ENCODE measurements around the gene SIMC1. TPM values are rescaled to one million over a fixed set of nuclear protein-coding genes. Genes with fewer than 3 reads are reported as not detected.

The SIMC1 gene
- total RNA-seq, 1 experiment from 2014 or later, result 6.5 TPM

- no peaks in the 10 kb centered on the region for H3K27me3 ChIP-seq (ENCODE audit: insufficient read depth, low read depth)
- H3F3A ChIP-seq (ENCODE audit: insufficient read depth, low read depth), result no peaks in the 10 kb centered on the region; the same call in 1 of the 2 replicates
- no peak overlapping the region for H3K4me3 ChIP-seq
- peaks cover 10% of the 10 kb centered on the region; the same call in 1 of the 2 replicates for H3K36me3 ChIP-seq (ENCODE audit: low read depth)
- CTCF ChIA-PET, result no interaction called here
- no peaks in the 10 kb centered on the region for H3K4me1 ChIP-seq (replicated peaks; ENCODE audit: insufficient read depth)
- no peak for DNase-seq
- no peak for TF ChIP-seq CTCF (conservative IDR thresholded peaks at IDR 0.05)
- no peak for TF ChIP-seq EZH2 (IDR thresholded peaks at IDR 0.05; ENCODE audit: low read depth)
- H3K9me3 ChIP-seq (ENCODE audit: insufficient read depth, low read depth), result no peaks in the 10 kb centered on the region
- BruUV-seq (replicated peaks), result no TSS peak
- peaks cover 19% of the 10 kb centered on the region for H4K20me1 ChIP-seq (ENCODE audit: insufficient read depth)
- intact Hi-C loops (cut with micrococcal nuclease; ENCODE audit: unreplicated experiment), result no loop called here
- 0 out of 2 replicates have a peak, but pooled peaks cover 3% of the 10 kb centered on the region for H3K79me2 ChIP-seq (ENCODE audit: low read depth)
- H3K27ac ChIP-seq, result no peak overlapping the region
- H3K4me2 ChIP-seq, result no peak overlapping the region
- POLR2A ChIA-PET (ENCODE audit: unreplicated experiment), result no interaction called here
- no peak overlapping the region for H2AFZ ChIP-seq
- H3K9me2 ChIP-seq (ENCODE audit: insufficient read depth), result no peaks in the 10 kb centered on the region
Observed at GRCh38 chr5:176350416-176350815, 112.2 kb downstream of the SIMC1 start.

DNA sequence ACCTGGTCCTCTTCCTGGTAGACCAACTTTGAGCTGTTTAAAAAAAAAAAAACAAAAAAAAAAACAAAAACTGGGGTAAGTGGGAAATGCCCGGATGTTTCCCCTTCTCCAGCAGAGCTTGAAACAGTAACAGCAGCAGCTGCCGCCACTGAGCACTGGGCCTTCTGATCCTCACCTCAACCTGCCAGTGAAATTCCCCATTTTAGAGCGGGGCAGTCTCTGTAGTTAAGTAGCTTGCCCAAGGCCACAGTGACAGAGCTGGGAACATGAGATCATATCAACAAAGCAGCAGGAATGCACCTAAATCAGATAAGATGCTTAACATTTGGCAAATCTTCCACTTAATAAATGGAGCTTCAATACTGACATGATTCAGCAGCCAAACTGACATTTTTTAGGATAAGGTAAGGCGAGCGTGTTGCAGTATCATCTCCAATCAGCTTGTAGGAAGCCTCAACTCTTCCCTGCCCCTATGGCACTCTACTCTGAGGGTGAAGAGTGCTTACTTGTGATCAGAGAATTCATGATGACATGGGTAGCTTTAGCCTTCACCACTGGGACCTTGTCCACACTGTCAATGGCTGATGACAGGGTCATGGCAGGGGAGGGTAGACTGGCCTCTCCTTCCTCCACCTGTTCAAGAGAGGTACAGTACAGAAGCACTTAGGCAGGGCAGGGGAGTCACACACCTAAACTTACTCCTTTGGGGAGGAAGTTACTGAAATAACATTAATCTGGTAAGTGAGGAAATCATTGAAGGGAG lies 114.1 kb downstream of the SIMC1 start:
- Histone ChIP-seq H3K27ac (peak overlapping the region; percentile 11; the same call in 1 of the 2 replicates), H3K36me3 (ENCODE audit: low read depth) (peaks cover 10% of the 10 kb centered on the region; the same call in 1 of the 2 replicates), H3K9me2 (ENCODE audit: insufficient read depth) (no peaks in the 10 kb centered on the region), H3K4me3 (no peak overlapping the region), H3K9me3 (ENCODE audit: insufficient read depth, low read depth) (no peaks in the 10 kb centered on the region), H3F3A (ENCODE audit: insufficient read depth, low read depth) (no peaks in the 10 kb centered on the region; the same call in 1 of the 2 replicates), H3K4me2 (no peak overlapping the region), H3K27me3 (ENCODE audit: insufficient read depth, low read depth) (no peaks in the 10 kb centered on the region), H3K4me1 (replicated peaks; ENCODE audit: insufficient read depth) (no peaks in the 10 kb centered on the region), H4K20me1 (ENCODE audit: insufficient read depth) (peaks cover 26% of the 10 kb centered on the region), H3K79me2 (ENCODE audit: low read depth) (peaks cover 11% of the 10 kb centered on the region; the same call in 1 of the 2 replicates), H2AFZ (no peak overlapping the region)
- BruUV-seq (replicated peaks), result no TSS peak
- no peak for TF ChIP-seq EZH2 (IDR thresholded peaks at IDR 0.05; ENCODE audit: low read depth)
- TF ChIP-seq CTCF (conservative IDR thresholded peaks at IDR 0.05), result no peak
- CTCF ChIA-PET, result no interaction called here
- POLR2A ChIA-PET (ENCODE audit: unreplicated experiment), result interaction anchor here (0.6 to 0.7 kb wide), 2 partner anchors 42 to 256 kb away, joined by 3 to 19 read pairs; no protein-coding TSS in a partner anchor
- intact Hi-C loops (cut with micrococcal nuclease; ENCODE audit: unreplicated experiment), result no loop called here
- DNase-seq, result peak in 1 of 2 experiments; percentile 64

GRCh38 chr5:176353533-176353932 lies 115.3 kb downstream of the SIMC1 start:
- H3K9me3 ChIP-seq (ENCODE audit: insufficient read depth, low read depth), result no peaks in the 10 kb centered on the region
- H3K4me2 ChIP-seq, result no peak overlapping the region
- H4K20me1 ChIP-seq (ENCODE audit: insufficient read depth), result peaks cover 34% of the 10 kb centered on the region
- no peak overlapping the region for H3K4me3 ChIP-seq
- no peaks in the 10 kb centered on the region for H3K9me2 ChIP-seq (ENCODE audit: insufficient read depth)
- BruUV-seq (replicated peaks), result no TSS peak
- H3K4me1 ChIP-seq (replicated peaks; ENCODE audit: insufficient read depth), result no peaks in the 10 kb centered on the region
- peaks cover 10% of the 10 kb centered on the region; the same call in 1 of the 2 replicates for H3K36me3 ChIP-seq (ENCODE audit: low read depth)
- H3F3A ChIP-seq (ENCODE audit: insufficient read depth, low read depth), result no peaks in the 10 kb centered on the region; the same call in 1 of the 2 replicates
- ChIA-PET POLR2A (ENCODE audit: unreplicated experiment) (no interaction called here), CTCF (no interaction called here)
- H3K27ac ChIP-seq, result no peak overlapping the region
- TF ChIP-seq CTCF (conservative IDR thresholded peaks at IDR 0.05) (no peak), EZH2 (IDR thresholded peaks at IDR 0.05; ENCODE audit: low read depth) (no peak)
- DNase-seq, result no peak
- peaks cover 19% of the 10 kb centered on the region for H3K79me2 ChIP-seq (ENCODE audit: low read depth)
- no peaks in the 10 kb centered on the region for H3K27me3 ChIP-seq (ENCODE audit: insufficient read depth, low read depth)
- intact Hi-C loops (cut with micrococcal nuclease; ENCODE audit: unreplicated experiment), result no loop called here
- H2AFZ ChIP-seq, result no peak overlapping the region

All from PC-9 (cell line).